Stimulated activated naive CD4-positive, alpha-beta T cell treated with Interleukin-2 at 50 U/mL for 16 hours (primary cell): Measurements from ENCODE around the gene ODC1.
"Not testable (repeated sequence)": the region's sequence is repeated elsewhere in the genome, so short reads cannot be mapped to it uniquely, and the experiment has no call there.

ENCODE experiments used
- DNase-seq: peaks from one replicate; lab custom pipeline; 2025; lab: John Stamatoyannopoulos, UW

Gene ODC1

DNA sequence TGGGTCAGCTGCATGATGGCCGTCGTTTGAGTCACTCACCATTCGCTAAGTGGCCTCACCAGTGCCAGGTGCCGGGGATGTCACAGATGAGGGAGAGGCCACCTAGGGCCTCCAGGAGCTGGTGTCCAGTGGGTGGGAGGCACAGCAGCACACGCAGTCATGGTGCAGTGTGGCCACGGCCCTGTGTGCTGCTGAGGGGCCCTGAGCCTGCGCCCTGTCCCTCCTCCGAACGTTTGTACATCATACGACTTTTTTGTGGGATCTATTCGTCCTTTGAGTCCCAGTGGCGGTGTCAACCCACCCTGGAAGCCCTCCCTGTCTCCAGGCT, 30.1 kb upstream of the ODC1 start:
- DNase-seq: no peak

DNA sequence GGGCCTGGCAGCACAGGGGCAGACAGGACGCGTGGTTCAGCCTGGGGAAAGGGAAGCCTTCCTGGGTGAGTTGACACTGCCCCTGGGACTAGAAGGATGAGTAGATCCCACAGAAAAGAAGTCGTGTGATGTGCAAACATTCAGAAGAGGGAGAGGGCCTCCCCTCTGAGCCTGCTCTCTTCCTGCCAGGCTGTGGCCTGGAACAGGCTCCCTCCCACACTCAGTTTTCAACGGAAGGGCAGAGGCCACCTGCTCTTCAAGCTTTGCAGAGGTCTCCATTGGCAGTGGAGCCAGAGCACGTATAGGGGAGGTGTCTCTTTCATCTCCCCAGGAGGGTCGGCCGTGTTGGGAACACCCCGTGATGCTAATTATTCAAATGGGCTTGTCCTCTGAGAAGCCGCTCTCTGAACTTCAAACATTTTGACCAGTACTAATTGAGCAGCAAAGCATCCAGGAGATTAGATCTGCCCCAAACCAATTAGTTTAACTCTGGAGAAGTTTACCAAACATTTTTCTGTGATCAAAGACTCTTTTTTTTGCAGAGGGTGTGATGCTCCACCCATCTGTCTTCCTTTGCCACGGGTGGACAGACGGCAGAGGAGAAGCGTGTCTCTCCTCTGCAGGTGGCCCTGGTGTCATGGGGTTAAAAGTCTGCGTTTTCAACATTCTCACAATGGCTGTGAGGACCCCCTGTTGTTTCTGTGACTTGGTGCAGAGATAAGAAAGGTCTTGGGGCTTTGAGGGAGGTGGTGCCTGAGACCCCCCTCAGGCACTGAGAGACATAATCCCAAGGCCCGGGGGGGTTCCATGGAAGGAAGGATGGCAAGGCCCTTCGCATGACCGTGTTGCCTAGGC, 29.5 kb upstream of the ODC1 start:
- DNase-seq: no peak

- DNase-seq: no peak
These were observed 28.8 kb upstream of the ODC1 start for GRCh38 chr2:10476723-10477442.

- DNase-seq: no peak
These were observed 27.9 kb upstream of the ODC1 start for GRCh38 chr2:10475811-10476660.

GRCh38 chr2:10475221-10475722, 27.1 kb upstream of the ODC1 start:
- DNase-seq: no peak

DNA sequence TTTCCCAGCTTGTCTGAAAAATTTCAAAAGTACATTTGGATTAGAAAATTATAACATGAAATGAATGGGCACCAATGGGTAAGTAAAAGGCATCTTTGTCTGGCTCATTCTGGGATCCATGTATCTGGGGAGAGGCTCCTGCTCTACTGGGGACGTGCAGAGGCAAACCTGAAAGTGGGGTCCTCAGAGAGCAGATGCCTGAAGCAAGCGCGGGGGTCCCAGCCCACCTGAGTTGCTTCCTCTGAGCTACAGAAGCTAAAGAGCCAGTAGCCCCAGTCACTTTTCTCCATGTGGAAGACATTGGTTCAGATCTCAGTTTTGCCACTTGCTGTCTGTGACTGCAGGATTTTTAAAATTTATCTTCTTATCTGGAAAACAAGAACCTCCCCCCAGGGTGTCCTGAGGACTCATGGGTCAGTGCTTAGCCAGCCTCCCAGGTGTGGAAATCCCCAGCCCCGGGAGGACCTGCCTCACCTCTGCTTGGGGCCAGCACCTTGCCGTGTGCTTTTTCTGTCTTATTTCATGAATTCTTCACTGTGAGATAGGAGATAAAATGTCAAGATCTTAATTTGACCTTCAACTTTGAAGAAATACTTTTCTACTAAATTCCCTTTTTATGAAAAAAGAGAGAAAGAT, 25.1 kb upstream of the ODC1 start:
- DNase-seq: no peak

DNA sequence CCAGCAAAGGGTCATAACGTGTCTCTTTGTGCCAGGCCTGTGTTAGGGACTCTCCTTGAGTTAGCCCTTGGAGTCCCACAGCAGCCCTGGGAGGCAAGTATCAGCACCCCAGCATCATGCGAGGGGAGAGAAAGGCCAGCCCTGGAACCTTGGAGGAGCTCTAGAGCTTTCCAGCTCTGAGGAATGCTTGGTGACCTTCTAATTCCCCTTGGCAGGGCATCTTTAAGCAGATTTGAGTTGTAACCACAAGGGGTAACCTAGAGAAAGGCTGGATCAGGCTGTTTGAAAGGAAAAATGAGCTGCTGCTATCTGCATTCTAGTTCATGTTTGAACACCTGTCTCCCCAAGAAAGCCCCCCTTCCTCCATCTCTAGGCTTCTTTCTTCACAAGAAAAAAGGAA, 23.8 kb upstream of the ODC1 start:
- no peak for DNase-seq

DNA sequence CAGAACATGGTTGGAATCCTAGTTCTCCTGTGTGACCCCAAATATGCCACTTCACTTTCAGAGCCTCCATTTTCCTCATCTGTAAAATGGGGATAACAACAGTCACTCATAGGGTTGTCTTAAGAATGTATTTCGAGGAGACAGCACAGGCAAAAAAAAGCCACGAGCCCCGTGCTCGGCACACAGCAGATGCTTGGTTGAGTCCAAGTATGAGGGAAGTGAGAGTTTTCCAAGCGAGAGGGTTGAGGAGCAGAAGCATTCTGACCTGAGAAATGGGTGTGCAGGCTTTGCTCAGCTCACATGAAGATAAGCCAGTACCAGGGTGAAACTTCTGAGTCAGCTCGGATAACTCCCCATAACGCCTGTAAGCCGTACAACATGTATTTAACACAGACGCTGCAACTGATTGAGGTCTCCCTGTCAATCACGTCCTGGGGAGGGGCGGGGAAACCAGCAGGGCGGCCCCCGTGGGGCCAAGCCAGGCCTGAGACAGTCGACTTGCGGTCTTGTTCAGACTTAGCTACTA, 23.0 kb upstream of the ODC1 start:
- DNase-seq: no peak

DNA sequence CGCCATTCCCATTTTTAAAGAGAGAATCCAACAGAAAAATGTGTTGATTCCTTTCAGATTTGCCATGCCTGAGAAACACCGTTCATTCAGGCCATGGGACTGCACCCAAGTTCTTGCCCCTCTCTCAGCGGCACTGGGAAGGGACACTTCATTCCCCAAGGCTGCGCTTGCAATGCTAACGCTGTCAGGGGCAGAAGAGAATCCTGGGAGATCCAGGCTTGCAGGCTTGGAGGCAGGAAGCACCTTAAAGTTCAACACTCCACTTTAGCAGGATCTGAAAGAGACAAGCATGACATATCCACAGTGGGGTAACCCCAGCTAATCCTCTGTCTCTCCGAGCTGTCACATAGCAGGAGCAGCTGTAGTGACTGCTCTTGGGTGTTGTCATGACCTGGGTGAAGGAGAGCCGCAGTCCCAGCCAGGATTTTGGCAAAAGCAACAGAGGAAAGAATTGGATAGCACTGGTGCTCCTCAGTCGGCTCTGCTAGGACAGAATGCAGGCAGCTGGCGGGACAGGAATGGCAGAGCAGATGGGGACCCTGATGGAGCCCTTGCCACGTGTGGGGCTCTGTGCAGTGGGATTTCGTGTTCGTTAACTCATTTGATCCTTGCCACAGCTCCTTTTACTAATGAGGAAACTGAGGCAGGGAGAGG, 22.0 kb upstream of the ODC1 start:
- no peak for DNase-seq

DNA sequence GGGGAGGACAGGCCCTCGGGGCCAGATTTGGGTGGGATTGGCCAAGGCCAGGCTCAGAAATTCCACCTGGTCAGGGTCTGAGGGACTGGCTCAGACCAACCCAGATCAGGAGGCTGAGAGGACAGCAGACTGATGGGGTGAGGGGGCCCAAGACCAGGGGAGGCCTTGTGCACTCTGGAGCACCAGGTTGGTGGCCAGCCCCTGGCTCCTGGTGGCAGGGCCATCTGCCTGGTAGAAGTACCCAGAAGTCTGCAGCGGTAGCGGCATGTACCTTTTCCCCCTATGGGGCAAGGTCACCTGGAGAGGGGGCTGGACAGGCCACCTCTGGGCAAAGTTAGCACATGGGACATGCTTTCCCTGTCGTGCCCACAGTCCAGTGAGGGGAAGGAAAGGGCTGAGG, 21.2 kb upstream of the ODC1 start:
- DNase-seq: no peak

- DNase-seq: no peak
These were observed 19.3 kb upstream of the ODC1 start for GRCh38 chr2:10467401-10467800.

- no peak for DNase-seq
These were observed 18.7 kb upstream of the ODC1 start for GRCh38 chr2:10466801-10467200.

- no peak for DNase-seq
These were observed 17.8 kb upstream of the ODC1 start for GRCh38 chr2:10465910-10466309.

- DNase-seq: no peak
These were observed 14.3 kb upstream of the ODC1 start for GRCh38 chr2:10462178-10463083.

GRCh38 chr2:10460366-10460796, 12.3 kb upstream of the ODC1 start:
- no peak for DNase-seq

GRCh38 chr2:10457846-10458598, 9.9 kb upstream of the ODC1 start:
- DNase-seq: no peak

DNA sequence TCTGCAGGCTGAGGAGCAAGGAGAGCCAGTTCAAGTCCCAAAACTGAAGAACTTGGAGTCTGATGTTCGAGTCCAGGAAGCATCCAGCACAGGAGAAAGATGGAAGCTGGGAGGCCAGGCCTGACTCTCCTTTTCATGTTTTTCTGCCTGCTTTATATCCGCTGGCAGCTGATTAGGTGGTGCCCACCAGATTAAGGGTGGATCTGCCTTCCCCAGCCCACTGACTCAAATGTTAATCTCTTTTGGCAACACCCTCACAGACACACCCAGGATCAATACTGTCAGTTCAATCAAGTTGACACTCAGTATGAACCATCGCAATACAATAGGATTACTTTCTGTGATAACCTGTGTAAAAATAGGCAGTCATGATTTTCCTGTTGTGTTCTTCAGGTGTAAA, 9.1 kb upstream of the ODC1 start:
- DNase-seq: not testable (repeated sequence)

DNA sequence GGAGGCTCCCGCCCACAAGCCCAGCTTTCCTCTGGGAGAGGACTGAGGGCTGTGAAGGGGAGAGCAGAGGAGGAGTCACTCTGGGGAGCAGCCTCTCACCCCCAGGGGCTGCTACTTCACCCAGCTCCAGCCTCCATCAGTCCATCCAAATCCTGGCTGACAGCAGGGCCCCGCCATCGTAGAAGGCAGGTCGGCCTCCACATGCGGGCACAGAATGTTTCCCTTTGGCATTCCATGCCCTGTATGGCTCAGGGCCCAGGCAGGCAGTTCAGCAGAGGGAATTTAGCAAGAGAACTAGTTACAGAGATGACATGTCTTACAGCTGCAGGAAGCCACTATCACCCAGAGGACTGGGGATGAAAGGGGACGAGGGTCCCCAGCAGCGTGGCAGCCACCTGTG, 6.4 kb upstream of the ODC1 start:
- no peak for DNase-seq

DNA sequence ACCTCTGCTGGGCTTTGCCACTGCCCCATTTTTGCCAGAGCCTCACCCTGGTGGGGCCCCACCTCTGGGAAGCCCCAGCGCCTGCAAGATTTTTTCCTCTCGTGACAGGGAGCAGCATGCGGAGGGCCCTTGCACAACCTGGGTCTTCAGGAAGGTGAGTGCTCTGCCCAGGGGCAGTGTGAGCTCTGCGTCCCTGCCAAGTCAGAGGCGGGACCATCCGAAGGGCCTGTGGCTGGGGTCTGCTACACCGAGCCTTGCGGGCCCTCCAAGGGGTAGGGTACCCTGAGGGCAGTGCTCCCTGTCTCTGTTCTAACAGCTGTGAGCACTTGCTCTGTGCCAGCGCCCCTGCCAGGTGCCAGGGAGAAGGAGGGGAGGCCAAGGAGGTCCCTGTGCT, 5.8 kb upstream of the ODC1 start:
- DNase-seq: no peak
